Right lobe of liver (tissue), 6 donors: ENCODE measurements around the gene PRKCA. TPM values are rescaled to one million over a fixed set of nuclear protein-coding genes. Genes with fewer than 3 reads are reported as not detected.
"Not testable (repeated sequence)": the region's sequence is repeated elsewhere in the genome, so short reads cannot be mapped to it uniquely, and the experiment has no call there.

Experiments
- ATAC-seq, 4 donors: fragments of 200-7000 bp; cut with Tn5 transposase; one replicate each; pipeline ENCODE4 v1.9.1; 2020; ENCODE audit warnings: mild to moderate bottlenecking in 4 of 4, moderate library complexity in 4 of 4
- DNase-seq, 3 donors: peaks; one replicate each; pipeline ENCODE4 v3.0.0-alpha.2; 2020
- H3K27ac ChIP-seq, 3 donors: fragments of 200-600 bp; one replicate each; pipeline ENCODE4 v1.8.0; 2022
- H3K27me3 ChIP-seq, 2 donors: fragments of 200-600 bp; one replicate each; pipeline ENCODE4 v1.8.0; 2022
- H3K36me3 ChIP-seq, 4 donors: fragments of 200-600 bp; sonication (generic) in 1 of 4; one replicate each; pipeline versions ENCODE4 v1.5.1 to v1.8.0; 2017 to 2022; ENCODE audit warnings: control low read depth in 1 of 4
- H3K4me1 ChIP-seq, 4 donors: fragments of 200-600 bp; sonication (generic) in 1 of 4; one replicate each; pipeline versions ENCODE4 v1.5.1 to v1.8.0; 2017 to 2022; ENCODE audit warnings: control low read depth in 1 of 4
- H3K4me3 ChIP-seq, 3 donors: fragments of 200-600 bp; one replicate each; pipeline ENCODE4 v1.8.0; 2022
- H3K9me3 ChIP-seq, 4 donors: fragments of 200-600 bp; sonication (generic) in 1 of 4; one replicate each; pipeline versions ENCODE4 v1.5.1 to v1.8.0; 2017 to 2022; ENCODE audit warnings: control low read depth in 1 of 4
- CTCF ChIP-seq, 4 donors: fragments of 200-600 bp in 3 of 4; fragments of 450-650 bp in 1 of 4; IDR thresholded peaks; one replicate each; pipeline versions ENCODE4 v1.5.1 to v1.8.0; 2016 to 2022; ENCODE audit warnings: antibody characterized with exemption in 4 of 4, mild to moderate bottlenecking in 2 of 4
- POLR2A ChIP-seq: fragments of 450-650 bp; IDR thresholded peaks from one replicate; pipeline ENCODE4 v1.6.1; 2017; ENCODE audit warnings: antibody characterized with exemption, mild to moderate bottlenecking
- WGBS: methylation state at CpG from one replicate; pipeline ENCODE4 v1.1.6; 2018; ENCODE audit warnings: low coverage, low lambda C conversion rate; ENCODE audit not compliant: insufficient coverage; ENCODE audit errors: missing lambda C conversion rate; 5-methylcytosine and 5-hydroxymethylcytosine counted together
- intact Hi-C, 2 donors: fragments of 100-400 bp; cut with DNase I; formaldehyde crosslinking; loops; one replicate each; pipeline versions ENCODE4 v1.11.2 to v1.14.1; 2022
- total RNA-seq, 6 experiments: library from RNA; depleted of rRNA in 2 of 6; stranded (reverse); fragments of >200 nt in 2 of 6; fragmentation: NEBNext Ultra II Directional in 3 of 6; extraction: Animal tissue kit (Norgen Biotek cat#: 25700) in 3 of 6; gene quantifications; one replicate each; pipeline versions ENCODE4 v1.1.0 to v1.2.4, GENCODE V29; 2016 to 2023
- donor health status: DM: no; HTN: yes; CAD: no.
- donor health status: DM: no; HTN: no; CAD: no.
- donor health status: DM: no; HTN: no; CAD: no.
- donor health status: DM: no; HTN: yes; CAD: no.
- donor health status: DM: no; HTN: yes; CAD: no.

The PRKCA gene
- total RNA-seq, 6 experiments from 2014 or later = 11.7 to 23.0 (median 18.7) TPM

GRCh38 chr17:66487121-66487520 lies 184.7 kb downstream of the PRKCA start:
- TF ChIP-seq CTCF (IDR thresholded peaks at IDR 0.05) (no peak), POLR2A (no peak)
- ATAC-seq (no peak), DNase-seq (no peak)
- Histone ChIP-seq H3K4me3 (no peak overlapping the region), H3K27me3 (no peaks in the 10 kb centered on the region), H3K36me3 (no peaks in the 10 kb centered on the region), H3K9me3 (no peaks in the 10 kb centered on the region), H3K4me1 (peaks cover 0 to 26% (median 7%) of the 10 kb centered on the region in 4 donors), H3K27ac (peak overlapping the region in 2 of 3 donors; percentile 50 to 63)
- WGBS = 92% methylated on average over 3 of the region's 3 CpGs
- intact Hi-C loops = no loop called here

GRCh38 chr17:66487981-66488468 lies 185.6 kb downstream of the PRKCA start:
- Histone ChIP-seq H3K27ac (peak overlapping the region in 2 of 3 donors; percentile 50 to 63), H3K9me3 (no peaks in the 10 kb centered on the region), H3K4me1 (peaks cover 0 to 34% (median 7%) of the 10 kb centered on the region in 4 donors), H3K4me3 (peak overlapping the region in 2 of 3 donors; percentile 29), H3K27me3 (no peaks in the 10 kb centered on the region), H3K36me3 (no peaks in the 10 kb centered on the region)
- ATAC-seq = peak; percentile 77 to 83 (median 82)
- intact Hi-C loops = no loop called here
- 24% methylated on average over 5 of the region's 5 CpGs for WGBS
- DNase-seq = no peak
- TF ChIP-seq POLR2A (no peak), CTCF (IDR thresholded peaks at IDR 0.05) (no peak)

- 72% methylated on average over 4 of the region's 4 CpGs for WGBS
- H3K9me3 ChIP-seq = no peaks in the 10 kb centered on the region
- H3K36me3 ChIP-seq = no peaks in the 10 kb centered on the region
- no peak for ATAC-seq
- no peak for DNase-seq
- peaks cover 0 to 38% (median 7%) of the 10 kb centered on the region in 4 donors for H3K4me1 ChIP-seq
- no peaks in the 10 kb centered on the region for H3K27me3 ChIP-seq
- intact Hi-C loops = no loop called here
- H3K4me3 ChIP-seq = no peak overlapping the region
- H3K27ac ChIP-seq = peak overlapping the region in 1 of 3 donors; percentile 63
- TF ChIP-seq CTCF (IDR thresholded peaks at IDR 0.05) (no peak), POLR2A (no peak)
Measured at GRCh38 chr17:66488864-66489263, 186.5 kb downstream of the PRKCA start.

- H3K36me3 ChIP-seq, H3K4me3 ChIP-seq, DNase-seq, ATAC-seq, H3K9me3 ChIP-seq, H3K27ac ChIP-seq, H3K27me3 ChIP-seq, intact Hi-C loops: not testable (repeated sequence)
- peaks cover 0 to 44% (median 7%) of the 10 kb centered on the region in 4 donors for H3K4me1 ChIP-seq
- 100% methylated on average over 3 of the region's 3 CpGs for WGBS
Measured at GRCh38 chr17:66489576-66489975, 187.2 kb downstream of the PRKCA start.

- no peak for ATAC-seq
- H3K9me3 ChIP-seq = no peaks in the 10 kb centered on the region
- DNase-seq = no peak
- H3K27ac ChIP-seq = no peak overlapping the region
- no peak for TF ChIP-seq POLR2A
- no peak for TF ChIP-seq CTCF (IDR thresholded peaks at IDR 0.05)
- intact Hi-C loops = no loop called here
- peaks cover 0 to 44% (median 7%) of the 10 kb centered on the region in 4 donors for H3K4me1 ChIP-seq
- H3K27me3 ChIP-seq = no peaks in the 10 kb centered on the region
- 50% methylated on average over 2 of the region's 2 CpGs for WGBS
- H3K36me3 ChIP-seq = no peaks in the 10 kb centered on the region
- no peak overlapping the region for H3K4me3 ChIP-seq
Measured at GRCh38 chr17:66491213-66491612, 188.8 kb downstream of the PRKCA start.
